Natural killer cell (primary cell): Measurements from ENCODE around the gene TPP2. TPM values are rescaled to one million over a fixed set of nuclear protein-coding genes. Genes with fewer than 3 reads are reported as not detected.

Experiments
- ATAC-seq, 3 donors: fragments of 150-1000 bp in 2 of 3; fragments of 200-7000 bp in 1 of 3; cut with Tn5 transposase; 1 replicate in 1 of 3; 2 replicates in 2 of 3; pipeline ENCODE4 v1.10.0; 2021; ENCODE audit warnings: mild to moderate bottlenecking in 2 of 3, moderate library complexity in 2 of 3
- DNase-seq, 2 donors: peaks; one replicate each; pipeline versions ENCODE4 v3.0.0 to v3.0.0-alpha.2; 2013 to 2021; ENCODE audit warnings: mixed read lengths in 1 of 2
- H3K27ac ChIP-seq: one replicate; pipeline ENCODE4 v1.5.1; 2013; ENCODE audit warnings: mild to moderate bottlenecking, low read length
- H3K27me3 ChIP-seq: one replicate; pipeline ENCODE4 v1.6.1; 2013; ENCODE audit warnings: low read length; ENCODE audit not compliant: control insufficient read depth, insufficient read depth
- H3K36me3 ChIP-seq: one replicate; pipeline ENCODE4 v1.6.1; 2013; ENCODE audit warnings: low read length; ENCODE audit not compliant: control insufficient read depth, insufficient read depth
- H3K4me1 ChIP-seq: one replicate; pipeline ENCODE4 v1.6.1; 2013; ENCODE audit warnings: low read length; ENCODE audit not compliant: control insufficient read depth, insufficient read depth
- H3K4me3 ChIP-seq: one replicate; pipeline ENCODE4 v1.5.1; 2013; ENCODE audit warnings: low read length
- H3K9me3 ChIP-seq: one replicate; pipeline ENCODE4 v1.6.1; 2013; ENCODE audit warnings: low read length; ENCODE audit not compliant: control insufficient read depth, insufficient read depth
- H3K27ac Mint-ChIP-seq, 2 donors: one replicate each; pipeline ENCODE4 v1.8.0; 2022; ENCODE audit warnings: mild to moderate bottlenecking in 2 of 2, mixed read lengths in 2 of 2, moderate library complexity in 1 of 2
- H3K27me3 Mint-ChIP-seq, 2 donors: one replicate each; pipeline ENCODE4 v1.8.0; 2022; ENCODE audit warnings: low read depth in 2 of 2, mixed read lengths in 2 of 2
- H3K36me3 Mint-ChIP-seq: one replicate; pipeline ENCODE4 v1.8.0; 2022; ENCODE audit warnings: mixed read lengths
- H3K4me1 Mint-ChIP-seq, 2 donors: one replicate each; pipeline ENCODE4 v1.8.0; 2022; ENCODE audit warnings: mixed read lengths in 2 of 2
- H3K4me3 Mint-ChIP-seq: one replicate; pipeline ENCODE4 v1.8.0; 2022; ENCODE audit warnings: mild to moderate bottlenecking, moderate library complexity, mixed read lengths
- H3K9me3 Mint-ChIP-seq, 2 donors: one replicate each; pipeline ENCODE4 v1.8.0; 2022; ENCODE audit warnings: mixed read lengths in 2 of 2
- CTCF ChIP-seq: fragments of 200-600 bp; IDR thresholded peaks from one replicate; pipeline ENCODE4 v1.8.0; 2022; ENCODE audit warnings: antibody characterized with exemption
- WGBS: methylation state at CpG from one replicate; pipeline ENCODE4 v1.1.7; 2013; ENCODE audit warnings: missing lambda C conversion rate; ENCODE audit not compliant: insufficient coverage; 5-methylcytosine and 5-hydroxymethylcytosine counted together
- intact Hi-C: fragments of 100-400 bp; cut with micrococcal nuclease; formaldehyde crosslinking; loops from one replicate; pipeline ENCODE4 v1.14.2; 2022
- total RNA-seq, 4 donors: library from RNA; stranded (reverse); fragments of 120-200 nt in 1 of 4; gene quantifications; one replicate each; pipeline versions ENCODE4 v1.2.3 to v1.2.4, GENCODE V29; 2013 to 2022

The TPP2 gene
- total RNA-seq, 3 donors from 2014 or later (not counting 1 experiment from before 2014, with no cell fraction given) = 128 to 147 (median 136) TPM

DNA sequence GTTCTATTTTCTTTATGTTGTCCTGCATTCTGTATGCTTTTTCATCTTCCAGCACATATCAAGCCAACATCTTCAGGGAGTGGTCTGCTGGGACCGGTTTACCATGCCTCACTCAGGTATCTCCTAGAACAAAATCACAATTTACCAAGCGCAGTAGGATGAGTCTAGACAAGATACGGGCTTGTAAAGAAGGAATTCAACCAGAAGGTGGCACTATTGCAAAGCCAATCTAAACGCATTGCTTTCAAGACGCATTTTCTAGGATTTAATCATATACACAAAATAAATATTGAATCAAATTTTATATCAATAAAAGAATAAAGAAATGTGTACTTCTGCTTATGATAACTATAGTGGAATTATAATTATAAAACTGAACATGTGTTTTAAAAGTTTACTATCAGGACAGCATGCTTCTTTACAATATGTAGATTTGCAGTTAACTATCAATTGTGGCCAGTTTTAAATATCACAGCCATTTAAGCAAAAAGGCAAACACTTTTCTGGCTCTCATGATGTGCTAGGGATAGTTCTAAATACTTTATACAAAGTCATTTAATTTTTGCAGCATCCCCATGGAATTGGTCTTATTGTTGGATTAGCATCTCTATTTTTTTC lies 16.1 kb upstream of the TPP2 start:
- intact Hi-C loops = loop anchor here (1.0 to 2.0 kb wide), 4 partner anchors 76 to 267 kb away; no protein-coding TSS in a partner anchor
- Histone ChIP-seq H3K4me1 (peaks cover 4% of the 10 kb centered on the region), H3K9me3 (no peaks in the 10 kb centered on the region), H3K27me3 (no peaks in the 10 kb centered on the region), H3K27ac (no peak overlapping the region), H3K4me3 (no peak overlapping the region), H3K36me3 (no peaks in the 10 kb centered on the region)
- ATAC-seq (peak; percentile 76 to 89 (median 82)), DNase-seq (peak in 1 of 2 donors; percentile 84)
- peak; percentile 92 for TF ChIP-seq CTCF
- Mint-ChIP-seq H3K9me3 (no peaks in the 10 kb centered on the region), H3K4me3 (no peak overlapping the region), H3K4me1 (peaks cover 8 to 15% of the 10 kb centered on the region in 2 donors), H3K27ac (no peak overlapping the region), H3K36me3 (no peaks in the 10 kb centered on the region), H3K27me3 (peaks cover 5 to 6% of the 10 kb centered on the region in 2 donors)
- WGBS = 14% methylated on average over 3 of the region's 5 CpGs

DNA sequence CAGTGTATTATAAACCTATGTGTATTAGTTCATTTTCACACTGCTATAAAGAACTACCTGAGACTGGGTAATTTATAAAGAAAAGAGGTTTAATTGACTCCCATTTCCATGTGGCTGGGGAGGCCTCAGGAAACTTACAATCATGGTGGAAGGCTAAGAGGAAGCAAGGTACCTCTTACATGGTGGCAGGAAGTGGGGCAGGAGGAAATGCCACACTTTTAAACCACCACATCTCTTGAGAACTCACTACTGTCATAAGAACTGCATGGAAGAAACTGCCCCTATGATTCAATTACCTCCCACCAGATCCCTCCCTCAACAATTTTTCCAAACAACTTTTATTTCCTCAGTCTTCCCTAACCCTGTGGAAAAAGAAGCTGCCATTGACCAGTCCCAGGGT lies 14.5 kb upstream of the TPP2 start:
- H3K4me3 Mint-ChIP-seq = no peak overlapping the region
- H3K27ac Mint-ChIP-seq = peak overlapping the region; percentile 19 to 33
- H3K4me1 ChIP-seq = peaks cover 4% of the 10 kb centered on the region
- ATAC-seq (peak in 2 of 3 donors; percentile 63 to 73), DNase-seq (peak in 1 of 2 donors; percentile 32)
- peaks cover 8 to 15% of the 10 kb centered on the region in 2 donors for H3K4me1 Mint-ChIP-seq
- H3K27me3 Mint-ChIP-seq = peaks cover 5 to 6% of the 10 kb centered on the region in 2 donors
- H3K4me3 ChIP-seq = no peak overlapping the region
- no peaks in the 10 kb centered on the region for H3K36me3 ChIP-seq
- no peak for TF ChIP-seq CTCF
- H3K36me3 Mint-ChIP-seq = no peaks in the 10 kb centered on the region
- no peaks in the 10 kb centered on the region for H3K9me3 Mint-ChIP-seq
- H3K27ac ChIP-seq = no peak overlapping the region
- no peaks in the 10 kb centered on the region for H3K27me3 ChIP-seq
- intact Hi-C loops = no loop called here
- no peaks in the 10 kb centered on the region for H3K9me3 ChIP-seq

DNA sequence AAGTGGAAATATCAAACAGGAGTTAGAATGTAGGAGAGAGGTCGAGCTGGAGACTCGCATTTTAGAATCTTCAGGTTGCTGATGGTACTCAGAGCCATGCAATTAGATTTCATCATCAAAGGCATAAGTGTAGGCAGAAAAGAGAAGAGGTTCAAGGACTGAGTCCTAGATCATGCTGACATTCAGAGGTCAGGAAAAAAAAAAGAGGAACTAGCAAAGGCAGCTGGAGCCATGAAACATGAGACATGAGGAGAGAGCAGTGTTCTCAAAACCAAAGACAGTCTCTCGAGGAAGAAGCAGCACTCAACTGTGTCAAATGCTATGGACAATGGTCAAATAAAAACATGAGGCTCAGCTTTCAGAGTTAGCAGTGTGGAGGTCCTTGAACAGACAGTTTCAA lies 12.4 kb upstream of the TPP2 start:
- no peak for TF ChIP-seq CTCF
- Mint-ChIP-seq H3K27ac (no peak overlapping the region), H3K4me1 (peaks cover 14 to 15% of the 10 kb centered on the region in 2 donors), H3K27me3 (peaks cover 5 to 6% of the 10 kb centered on the region in 2 donors), H3K9me3 (no peaks in the 10 kb centered on the region), H3K4me3 (no peak overlapping the region), H3K36me3 (no peaks in the 10 kb centered on the region)
- no peak overlapping the region for H3K27ac ChIP-seq
- intact Hi-C loops = no loop called here
- H3K4me3 ChIP-seq = no peak overlapping the region
- ATAC-seq = no peak
- H3K36me3 ChIP-seq = no peaks in the 10 kb centered on the region
- WGBS = 39% methylated on average over 3 of the region's 3 CpGs
- H3K9me3 ChIP-seq = no peaks in the 10 kb centered on the region
- peaks cover 4% of the 10 kb centered on the region for H3K4me1 ChIP-seq
- H3K27me3 ChIP-seq = no peaks in the 10 kb centered on the region
- DNase-seq = no peak

GRCh38 chr13:102586615-102587014 lies 10.2 kb upstream of the TPP2 start:
- Histone ChIP-seq H3K36me3 (no peaks in the 10 kb centered on the region), H3K27me3 (no peaks in the 10 kb centered on the region), H3K27ac (no peak overlapping the region), H3K4me1 (peaks cover 4% of the 10 kb centered on the region), H3K9me3 (no peaks in the 10 kb centered on the region), H3K4me3 (no peak overlapping the region)
- intact Hi-C loops = no loop called here
- H3K36me3 Mint-ChIP-seq = no peaks in the 10 kb centered on the region
- no peak for DNase-seq
- ATAC-seq = no peak
- H3K27me3 Mint-ChIP-seq = peaks cover 0 to 2% of the 10 kb centered on the region in 2 donors
- no peak for TF ChIP-seq CTCF
- WGBS = 92% methylated on average over 3 of the region's 3 CpGs
- no peaks in the 10 kb centered on the region for H3K9me3 Mint-ChIP-seq
- H3K4me3 Mint-ChIP-seq = no peak overlapping the region
- peaks cover 12 to 15% of the 10 kb centered on the region in 2 donors for H3K4me1 Mint-ChIP-seq
- H3K27ac Mint-ChIP-seq = no peak overlapping the region
